ENCODE data around the gene DLGAP1.

- TF ChIP-seq CTCF (IDR thresholded peaks at IDR 0.05) (no peak), POLR2AphosphoS5 (IDR thresholded peaks at IDR 0.05; ENCODE audit: insufficient read depth in 1 of 2, low read depth in 1 of 2) (no peak)
These were observed 943.1 kb downstream of the DLGAP1 start for GRCh38 chr18:3511980-3512379.
